ENCODE data around the gene SBDS. TPM values are rescaled to one million over a fixed set of nuclear protein-coding genes. Genes with fewer than 3 reads are reported as not detected.

Gene SBDS
- total RNA-seq, 1 donor from 2014 or later, result 32.0 TPM

- H3K4me3 Mint-ChIP-seq (ENCODE audit: low read depth), result no peak overlapping the region
Measured at GRCh38 chr7:66961096-66961495, 34.3 kb downstream of the SBDS start.

GRCh38 chr7:66960192-66960591, 35.2 kb downstream of the SBDS start:
- no peak for DNase-seq (ENCODE audit: low spot score, unreplicated experiment)

More at GRCh38 chr7:66961096-66961495, 34.3 kb downstream of the SBDS start:
- no peak for DNase-seq (ENCODE audit: low spot score, unreplicated experiment)
- TF ChIP-seq CTCF (IDR thresholded peaks at IDR 0.05; ENCODE audit: unreplicated experiment), result no peak
- peaks cover 15% of the 10 kb centered on the region for H3K36me3 Mint-ChIP-seq (ENCODE audit: insufficient read depth)
- H3K27me3 Mint-ChIP-seq, result no peaks in the 10 kb centered on the region
- no peak overlapping the region for H3K27ac Mint-ChIP-seq
- peaks cover 3% of the 10 kb centered on the region for H3K9me3 Mint-ChIP-seq (ENCODE audit: low read depth)
- H3K4me1 Mint-ChIP-seq (ENCODE audit: low read depth), result peaks cover 19% of the 10 kb centered on the region

GRCh38 chr7:66958538-66959350, 36.6 kb downstream of the SBDS start:
- no peak overlapping the region for H3K4me3 Mint-ChIP-seq (ENCODE audit: low read depth)
- H3K9me3 Mint-ChIP-seq (ENCODE audit: low read depth), result no peaks in the 10 kb centered on the region
- peaks cover 13% of the 10 kb centered on the region for H3K36me3 Mint-ChIP-seq (ENCODE audit: insufficient read depth)
- peaks cover 19% of the 10 kb centered on the region for H3K4me1 Mint-ChIP-seq (ENCODE audit: low read depth)
- no peaks in the 10 kb centered on the region for H3K27me3 Mint-ChIP-seq
- no peak for TF ChIP-seq CTCF (IDR thresholded peaks at IDR 0.05; ENCODE audit: unreplicated experiment)
- peak; percentile 11 for DNase-seq (ENCODE audit: low spot score, unreplicated experiment)
- H3K27ac Mint-ChIP-seq, result peak overlapping the region; percentile 91

More at GRCh38 chr7:66960192-66960591, 35.2 kb downstream of the SBDS start:
- Mint-ChIP-seq H3K9me3 (ENCODE audit: low read depth) (peaks cover 3% of the 10 kb centered on the region), H3K36me3 (ENCODE audit: insufficient read depth) (peaks cover 16% of the 10 kb centered on the region), H3K4me3 (ENCODE audit: low read depth) (no peak overlapping the region), H3K27me3 (no peaks in the 10 kb centered on the region), H3K27ac (no peak overlapping the region), H3K4me1 (ENCODE audit: low read depth) (peaks cover 19% of the 10 kb centered on the region)
- no peak for TF ChIP-seq CTCF (IDR thresholded peaks at IDR 0.05; ENCODE audit: unreplicated experiment)

GRCh38 chr7:66957595-66958290, 37.6 kb downstream of the SBDS start:
- H3K27ac Mint-ChIP-seq, result peak overlapping the region; percentile 91
- H3K4me1 Mint-ChIP-seq (ENCODE audit: low read depth), result peaks cover 19% of the 10 kb centered on the region
- H3K36me3 Mint-ChIP-seq (ENCODE audit: insufficient read depth), result peaks cover 11% of the 10 kb centered on the region
- no peak for DNase-seq (ENCODE audit: low spot score, unreplicated experiment)
- no peak for TF ChIP-seq CTCF (IDR thresholded peaks at IDR 0.05; ENCODE audit: unreplicated experiment)
- no peaks in the 10 kb centered on the region for H3K9me3 Mint-ChIP-seq (ENCODE audit: low read depth)
- no peaks in the 10 kb centered on the region for H3K27me3 Mint-ChIP-seq
- H3K4me3 Mint-ChIP-seq (ENCODE audit: low read depth), result no peak overlapping the region

GRCh38 chr7:66953044-66953427, 42.4 kb downstream of the SBDS start:
- H3K27ac Mint-ChIP-seq, result no peak overlapping the region
- no peaks in the 10 kb centered on the region for H3K27me3 Mint-ChIP-seq
- H3K4me1 Mint-ChIP-seq (ENCODE audit: low read depth), result peaks cover 7% of the 10 kb centered on the region
- H3K4me3 Mint-ChIP-seq (ENCODE audit: low read depth), result no peak overlapping the region
- no peak for DNase-seq (ENCODE audit: low spot score, unreplicated experiment)
- H3K36me3 Mint-ChIP-seq (ENCODE audit: insufficient read depth), result peaks cover 19% of the 10 kb centered on the region
- no peaks in the 10 kb centered on the region for H3K9me3 Mint-ChIP-seq (ENCODE audit: low read depth)
- TF ChIP-seq CTCF (IDR thresholded peaks at IDR 0.05; ENCODE audit: unreplicated experiment), result no peak

Data from progenitor cell of endocrine pancreas (in vitro differentiated cells).